Measurements from ENCODE around the gene RPP30. TPM values are rescaled to one million over a fixed set of nuclear protein-coding genes. Genes with fewer than 3 reads are reported as not detected.

RPP30 gene
- total and polyA plus RNA-seq, 2 of the 13 experiments (the other 11 are each of a cell fraction or from before 2014, with no cell fraction given) = 27.1 to 65.0 TPM

DNA sequence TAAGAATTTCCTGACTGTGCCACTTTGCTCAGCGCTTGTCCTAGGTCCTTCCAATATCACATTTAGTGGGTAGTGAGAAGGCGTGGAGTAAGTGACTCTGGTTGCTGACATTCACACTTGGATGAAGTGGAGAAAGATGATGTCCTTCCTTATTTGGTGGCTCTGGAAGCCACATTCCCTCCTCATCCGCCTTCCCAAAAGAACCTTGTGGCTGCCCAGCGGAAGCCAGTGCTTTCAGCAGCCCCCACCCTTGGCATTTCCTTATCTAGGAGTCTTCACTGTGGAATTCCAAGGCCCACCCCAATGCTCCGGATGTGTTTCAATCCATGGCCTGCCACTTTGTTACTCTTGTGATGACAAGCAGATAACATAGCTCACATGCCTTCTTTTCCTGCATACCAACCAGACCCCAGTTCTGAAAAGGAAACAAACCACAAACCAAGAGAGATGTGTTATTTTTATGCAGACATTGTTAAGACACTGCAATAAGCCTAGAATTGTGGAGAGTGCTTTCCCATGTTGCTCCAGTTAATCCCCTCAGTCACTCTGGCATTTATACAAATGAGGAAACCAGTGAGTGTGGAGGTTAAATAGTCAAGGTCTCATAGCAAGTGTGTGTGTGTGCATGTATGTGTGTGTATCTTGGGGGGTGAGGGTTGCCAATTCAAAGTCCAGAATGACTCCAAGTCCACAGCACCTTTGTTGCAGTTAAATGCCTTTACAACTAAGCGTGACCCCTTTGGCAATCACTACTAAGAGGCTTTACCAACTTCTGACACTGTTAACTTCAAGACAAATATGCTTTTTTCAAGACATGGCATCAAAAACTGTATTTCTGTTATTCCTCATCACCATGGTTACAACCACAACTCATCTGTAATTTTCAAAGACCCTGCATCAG is 59.4 kb downstream of the RPP30 start (continued):
- TF ChIP-seq ZBTB37 (CRISPR knock-in tag; IDR thresholded peaks at IDR 0.05) = peak; percentile 18; the same call in 1 of the 2 replicates
- no peak for TF ChIP-seq ZBTB3 (CRISPR knock-in tag; IDR thresholded peaks at IDR 0.05; ENCODE audit: borderline replicate concordance, low read depth)
- TF ChIP-seq ZNF354B (CRISPR knock-in tag; IDR thresholded peaks at IDR 0.05) = no peak
- peak; percentile 53 for TF ChIP-seq TCF7 (IDR thresholded peaks at IDR 0.05; ENCODE audit: low read depth)
- TF ChIP-seq, protein P1, sequence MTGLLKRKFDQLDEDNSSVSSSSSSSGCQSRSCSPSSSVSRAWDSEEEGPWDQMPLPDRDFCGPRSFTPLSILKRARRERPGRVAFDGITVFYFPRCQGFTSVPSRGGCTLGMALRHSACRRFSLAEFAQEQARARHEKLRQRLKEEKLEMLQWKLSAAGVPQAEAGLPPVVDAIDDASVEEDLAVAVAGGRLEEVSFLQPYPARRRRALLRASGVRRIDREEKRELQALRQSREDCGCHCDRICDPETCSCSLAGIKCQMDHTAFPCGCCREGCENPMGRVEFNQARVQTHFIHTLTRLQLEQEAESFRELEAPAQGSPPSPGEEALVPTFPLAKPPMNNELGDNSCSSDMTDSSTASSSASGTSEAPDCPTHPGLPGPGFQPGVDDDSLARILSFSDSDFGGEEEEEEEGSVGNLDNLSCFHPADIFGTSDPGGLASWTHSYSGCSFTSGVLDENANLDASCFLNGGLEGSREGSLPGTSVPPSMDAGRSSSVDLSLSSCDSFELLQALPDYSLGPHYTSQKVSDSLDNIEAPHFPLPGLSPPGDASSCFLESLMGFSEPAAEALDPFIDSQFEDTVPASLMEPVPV (CRISPR knock-in tag; IDR thresholded peaks at IDR 0.05) = no peak
- TF ChIP-seq, protein P2, sequence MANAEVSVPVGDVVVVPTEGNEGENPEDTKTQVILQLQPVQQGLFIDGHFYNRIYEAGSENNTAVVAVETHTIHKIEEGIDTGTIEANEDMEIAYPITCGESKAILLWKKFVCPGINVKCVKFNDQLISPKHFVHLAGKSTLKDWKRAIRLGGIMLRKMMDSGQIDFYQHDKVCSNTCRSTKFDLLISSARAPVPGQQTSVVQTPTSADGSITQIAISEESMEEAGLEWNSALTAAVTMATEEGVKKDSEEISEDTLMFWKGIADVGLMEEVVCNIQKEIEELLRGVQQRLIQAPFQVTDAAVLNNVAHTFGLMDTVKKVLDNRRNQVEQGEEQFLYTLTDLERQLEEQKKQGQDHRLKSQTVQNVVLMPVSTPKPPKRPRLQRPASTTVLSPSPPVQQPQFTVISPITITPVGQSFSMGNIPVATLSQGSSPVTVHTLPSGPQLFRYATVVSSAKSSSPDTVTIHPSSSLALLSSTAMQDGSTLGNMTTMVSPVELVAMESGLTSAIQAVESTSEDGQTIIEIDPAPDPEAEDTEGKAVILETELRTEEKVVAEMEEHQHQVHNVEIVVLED (CRISPR knock-in tag; IDR thresholded peaks at IDR 0.05; ENCODE audit: borderline replicate concordance) = no peak
- TF ChIP-seq PHF20 (CRISPR knock-in tag; IDR thresholded peaks at IDR 0.05) = no peak
- TF ChIP-seq ZNF30 (CRISPR knock-in tag; IDR thresholded peaks at IDR 0.05) = no peak
- TF ChIP-seq IRX3 (CRISPR knock-in tag; IDR thresholded peaks at IDR 0.05; ENCODE audit: borderline replicate concordance, low read depth) = no peak
- peak; percentile 16; the same call in 1 of the 2 replicates for TF ChIP-seq GABPB1 (CRISPR knock-in tag; IDR thresholded peaks at IDR 0.05)
- no peak for TF ChIP-seq AFF4 (CRISPR knock-in tag; IDR thresholded peaks at IDR 0.05)
- no peak for TF ChIP-seq SAFB2 (CRISPR knock-in tag; IDR thresholded peaks at IDR 0.05; ENCODE audit: borderline replicate concordance, low read depth)
- no peak for TF ChIP-seq ZNF713 (CRISPR knock-in tag; IDR thresholded peaks at IDR 0.05)
- 0 out of 2 replicates have a peak, but pooled peaks have one; percentile 55 for TF ChIP-seq MEIS2 (CRISPR knock-in tag; IDR thresholded peaks at IDR 0.05)
- TF ChIP-seq ZNF274 (CRISPR knock-in tag; IDR thresholded peaks at IDR 0.05) = no peak
- peak; percentile 23; the same call in 1 of the 2 replicates for TF ChIP-seq ZNF878 (CRISPR knock-in tag; IDR thresholded peaks at IDR 0.05)
- no peak for TF ChIP-seq ZNF326 (CRISPR knock-in tag; IDR thresholded peaks at IDR 0.05; ENCODE audit: borderline replicate concordance)
- TF ChIP-seq HDAC6 (IDR thresholded peaks at IDR 0.05; ENCODE audit: low read depth, low read length) = no peak

All from HepG2 (cell line).